A673 (cell line): ENCODE data around the gene MON2. TPM values are rescaled to one million over a fixed set of nuclear protein-coding genes. Genes with fewer than 3 reads are reported as not detected.

Experiments
- BruUV-seq: library from RNA; stranded (reverse); fragments of 400-500 nt; replicated peaks from 2 replicates; lab custom pipeline; 2021; lab: Mats Ljungman, UMichigan
- CTCF ChIA-PET: fragments of 300-600 bp; sonication (Branson Sonifier 250); formaldehyde crosslinking; loops from one replicate; lab custom pipeline; 2022; ENCODE audit warnings: antibody characterized with exemption; lab: Charles Lee
- POLR2A ChIA-PET: fragments of 300-600 bp; sonication (Branson Sonifier 250); formaldehyde crosslinking; loops from one replicate; lab custom pipeline; 2022; ENCODE audit warnings: antibody characterized with exemption; ENCODE audit not compliant: low non-redundant PET; lab: Charles Lee
- DNase-seq: peaks from one replicate; pipeline ENCODE4 v3.0.0-alpha.2; 2015; ENCODE audit warnings: low spot score
- H3K27ac ChIP-seq: fragments of 200-600 bp; sonication (generic); 2 replicates; pipeline ENCODE4 v1.5.1; 2016; ENCODE audit warnings: mixed run types, low read depth, mild to moderate bottlenecking, mixed read lengths, antibody characterized with exemption, low read length; ENCODE audit not compliant: poor library complexity, severe bottlenecking
- H3K27me3 ChIP-seq: fragments of 200-600 bp; sonication (generic); replicated peaks from 2 replicates; pipeline ENCODE4 v1.6.1; 2017; ENCODE audit warnings: mixed run types, low read depth, mild to moderate bottlenecking, mixed read lengths, antibody characterized with exemption, low read length; ENCODE audit not compliant: insufficient read depth, poor library complexity
- H3K36me3 ChIP-seq: fragments of 200-600 bp; sonication (generic); 2 replicates; pipeline ENCODE4 v1.6.1; 2016; ENCODE audit warnings: mixed run types, mild to moderate bottlenecking, mixed read lengths, antibody characterized with exemption, low read length; ENCODE audit not compliant: insufficient read depth, poor library complexity, severe bottlenecking
- H3K4me1 ChIP-seq: fragments of 200-600 bp; sonication (generic); 2 replicates; pipeline ENCODE4 v1.6.1; 2017; ENCODE audit warnings: mixed run types, mild to moderate bottlenecking, mixed read lengths, antibody characterized with exemption, low read length; ENCODE audit not compliant: insufficient read depth, poor library complexity, severe bottlenecking
- H3K4me3 ChIP-seq: fragments of 200-600 bp; sonication (generic); 2 replicates; pipeline ENCODE4 v1.5.1; 2016; ENCODE audit warnings: low read depth, mixed run types, mild to moderate bottlenecking, mixed read lengths, low read length; ENCODE audit not compliant: poor library complexity, severe bottlenecking
- H3K9me3 ChIP-seq: fragments of 200-600 bp; sonication (generic); 2 replicates; pipeline ENCODE4 v1.6.1; 2016; ENCODE audit warnings: mixed run types, low read depth, mild to moderate bottlenecking, mixed read lengths, antibody characterized with exemption, low read length; ENCODE audit not compliant: poor library complexity, severe bottlenecking
- CTCF ChIP-seq: fragments of 300-800, 200-600 bp; sonication (generic); conservative IDR thresholded peaks from 2 replicates; pipeline ENCODE4 v1.5.1; 2017; ENCODE audit warnings: low read depth, mild to moderate bottlenecking, antibody characterized with exemption, low read length, moderate library complexity, mixed read lengths
- EZH2 ChIP-seq: fragments of 200-600 bp; sonication (generic); IDR thresholded peaks from 2 replicates; pipeline ENCODE4 v1.6.1; 2017; ENCODE audit warnings: borderline replicate concordance, low read depth, mild to moderate bottlenecking, mixed read lengths, antibody characterized with exemption, low read length; ENCODE audit not compliant: poor library complexity, severe bottlenecking
- intact Hi-C: fragments of 100-400 bp; cut with micrococcal nuclease; formaldehyde crosslinking; loops from one replicate; pipeline ENCODE4 v1.10.0; 2022; ENCODE audit not compliant: unreplicated experiment
- total RNA-seq: library from RNA; stranded (reverse); gene quantifications from 2 replicates; pipeline ENCODE4 v1.2.3, GENCODE V29; 2021

The MON2 gene
- total RNA-seq, 1 experiment from 2014 or later, result 36.0 TPM

- CTCF ChIA-PET, result no interaction called here
- Histone ChIP-seq H3K4me3 (no peak overlapping the region), H3K36me3 (no peaks in the 10 kb centered on the region), H3K27ac (no peak overlapping the region), H3K9me3 (peaks cover 8% of the 10 kb centered on the region), H3K27me3 (no peaks in the 10 kb centered on the region), H3K4me1 (peaks cover 13% of the 10 kb centered on the region)
- no peak for DNase-seq
- POLR2A ChIA-PET, result no interaction called here
- intact Hi-C loops, result loop anchor here (10.0 kb wide), 1 partner anchor 1768 kb away; no protein-coding TSS in a partner anchor
- TF ChIP-seq CTCF, result no peak
- no peak for TF ChIP-seq EZH2
- BruUV-seq, result no TSS peak
Observed at GRCh38 chr12:62516927-62517326, 50.3 kb downstream of the MON2 start.

- no peaks in the 10 kb centered on the region for H3K36me3 ChIP-seq
- intact Hi-C loops, result loop anchor here (10.0 kb wide), 1 partner anchor 1767 kb away; no protein-coding TSS in a partner anchor
- H3K4me3 ChIP-seq, result no peak overlapping the region
- no peaks in the 10 kb centered on the region for H3K27me3 ChIP-seq
- H3K27ac ChIP-seq, result no peak overlapping the region
- peaks cover 13% of the 10 kb centered on the region for H3K4me1 ChIP-seq
- no peak for TF ChIP-seq EZH2
- no peak for TF ChIP-seq CTCF
- BruUV-seq, result no TSS peak
- CTCF ChIA-PET, result no interaction called here
- POLR2A ChIA-PET, result no interaction called here
- peak; percentile 19 for DNase-seq
- H3K9me3 ChIP-seq, result peaks cover 8% of the 10 kb centered on the region
Observed at GRCh38 chr12:62517887-62518286, 51.3 kb downstream of the MON2 start.

GRCh38 chr12:62519043-62519442, 52.4 kb downstream of the MON2 start:
- CTCF ChIA-PET, result no interaction called here
- H3K4me3 ChIP-seq, result no peak overlapping the region

More at GRCh38 chr12:62519043-62519442, 52.4 kb downstream of the MON2 start:
- H3K27me3 ChIP-seq, result no peaks in the 10 kb centered on the region
- intact Hi-C loops, result loop anchor here (10.0 kb wide), 1 partner anchor 1766 kb away; no protein-coding TSS in a partner anchor
- no peak for DNase-seq
- TF ChIP-seq EZH2 (no peak), CTCF (no peak)
- POLR2A ChIA-PET, result interaction anchor here (0.6 kb wide), 1 partner anchor 136 kb away, joined by 3 read pairs; no protein-coding TSS in a partner anchor
- no peaks in the 10 kb centered on the region for H3K36me3 ChIP-seq
- H3K27ac ChIP-seq, result no peak overlapping the region
- H3K9me3 ChIP-seq, result peaks cover 8% of the 10 kb centered on the region
- peaks cover 13% of the 10 kb centered on the region for H3K4me1 ChIP-seq
- BruUV-seq, result no TSS peak
